Adipocyte (in vitro differentiated cells): ENCODE measurements around the gene L3MBTL4.
"Not testable (repeated sequence)": the region's sequence is repeated elsewhere in the genome, so short reads cannot be mapped to it uniquely, and the experiment has no call there.

ENCODE experiments used
- DNase-seq: peaks from one replicate; pipeline ENCODE4 v3.0.0-alpha.2; 2015; ENCODE audit warnings: low read depth
- H3K27me3 ChIP-seq: replicated peaks from 2 replicates; pipeline ENCODE4 v1.7.0; 2013; ENCODE audit warnings: mild to moderate bottlenecking, low read length, moderate library complexity; ENCODE audit not compliant: control insufficient read depth, insufficient read depth
- H3K36me3 ChIP-seq: 2 replicates; pipeline ENCODE4 v1.7.0; 2013; ENCODE audit warnings: low read length, mild to moderate bottlenecking, moderate library complexity; ENCODE audit not compliant: control insufficient read depth, insufficient read depth, severe bottlenecking
- H3K4me1 ChIP-seq: 2 replicates; pipeline ENCODE4 v1.7.0; 2013; ENCODE audit warnings: mild to moderate bottlenecking, low read length, moderate library complexity; ENCODE audit not compliant: control insufficient read depth, insufficient read depth
- H3K4me3 ChIP-seq: 2 replicates; pipeline ENCODE4 v1.7.0; 2013; ENCODE audit warnings: mild to moderate bottlenecking, low read length, moderate library complexity
- H3K9ac ChIP-seq: 2 replicates; pipeline ENCODE4 v1.7.0; 2013; ENCODE audit warnings: mild to moderate bottlenecking, low read length, moderate library complexity
- H3K9me3 ChIP-seq: 2 replicates; pipeline ENCODE4 v1.7.0; 2013; ENCODE audit warnings: mild to moderate bottlenecking, low read length, moderate library complexity; ENCODE audit not compliant: control insufficient read depth

The L3MBTL4 gene

GRCh38 chr18:6205706-6206105 is 209.0 kb downstream of the L3MBTL4 start:
- Histone ChIP-seq H3K9me3 (no peaks in the 10 kb centered on the region), H3K36me3 (no peaks in the 10 kb centered on the region), H3K9ac (no peak overlapping the region), H3K4me3 (no peak overlapping the region), H3K4me1 (no peaks in the 10 kb centered on the region), H3K27me3 (peaks cover 4% of the 10 kb centered on the region)
- DNase-seq, result no peak

GRCh38 chr18:6204476-6204875 is 210.2 kb downstream of the L3MBTL4 start:
- no peak overlapping the region for H3K4me3 ChIP-seq
- H3K4me1 ChIP-seq, result no peaks in the 10 kb centered on the region
- no peaks in the 10 kb centered on the region for H3K36me3 ChIP-seq
- no peaks in the 10 kb centered on the region for H3K9me3 ChIP-seq
- no peak overlapping the region for H3K9ac ChIP-seq
- no peak for DNase-seq
- H3K27me3 ChIP-seq, result peaks cover 4% of the 10 kb centered on the region

- Histone ChIP-seq H3K36me3 (no peaks in the 10 kb centered on the region), H3K9me3 (no peaks in the 10 kb centered on the region), H3K4me1 (no peaks in the 10 kb centered on the region), H3K27me3 (peaks cover 4% of the 10 kb centered on the region), H3K9ac (no peak overlapping the region), H3K4me3 (no peak overlapping the region)
- no peak for DNase-seq
These were observed 210.9 kb downstream of the L3MBTL4 start for GRCh38 chr18:6203791-6204190.

DNA sequence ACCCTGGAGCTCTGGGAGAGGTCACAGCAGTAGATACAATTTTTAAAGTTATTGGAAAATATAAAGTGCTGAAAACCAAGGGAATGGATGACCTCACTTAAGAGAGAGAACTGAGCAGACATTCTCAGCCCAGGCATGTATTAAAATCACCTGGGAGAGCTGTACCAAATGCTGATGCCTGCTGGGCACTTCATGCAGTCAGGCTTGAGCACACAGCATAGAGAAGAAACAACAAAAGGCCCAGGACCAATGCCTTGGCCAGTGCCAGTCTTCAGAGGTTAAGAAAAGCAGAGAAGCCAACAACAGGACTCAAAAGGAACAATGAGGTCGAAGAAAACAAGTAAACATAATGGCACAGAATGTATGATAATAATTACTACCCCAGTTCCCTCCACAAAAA is 211.8 kb downstream of the L3MBTL4 start:
- Histone ChIP-seq H3K9me3 (no peaks in the 10 kb centered on the region), H3K4me1 (no peaks in the 10 kb centered on the region), H3K9ac (no peak overlapping the region), H3K4me3 (no peak overlapping the region), H3K27me3 (peaks cover 4% of the 10 kb centered on the region), H3K36me3 (no peaks in the 10 kb centered on the region)
- DNase-seq, result no peak

GRCh38 chr18:6200204-6200774 is 214.4 kb downstream of the L3MBTL4 start:
- H3K4me1 ChIP-seq, result no peaks in the 10 kb centered on the region
- H3K9me3 ChIP-seq, result no peaks in the 10 kb centered on the region
- H3K4me3 ChIP-seq, result no peak overlapping the region
- H3K36me3 ChIP-seq, result no peaks in the 10 kb centered on the region
- no peak for DNase-seq
- H3K9ac ChIP-seq, result no peak overlapping the region
- peaks cover 4% of the 10 kb centered on the region for H3K27me3 ChIP-seq

GRCh38 chr18:6199777-6200176 is 214.9 kb downstream of the L3MBTL4 start:
- peaks cover 4% of the 10 kb centered on the region for H3K27me3 ChIP-seq
- no peak for DNase-seq
- H3K4me3 ChIP-seq, result no peak overlapping the region
- no peaks in the 10 kb centered on the region for H3K36me3 ChIP-seq
- H3K4me1 ChIP-seq, result no peaks in the 10 kb centered on the region
- no peaks in the 10 kb centered on the region for H3K9me3 ChIP-seq
- no peak overlapping the region for H3K9ac ChIP-seq

- H3K9me3 ChIP-seq, result no peaks in the 10 kb centered on the region
- H3K9ac ChIP-seq, result no peak overlapping the region
- no peak for DNase-seq
- peaks cover 4% of the 10 kb centered on the region for H3K27me3 ChIP-seq
- no peak overlapping the region for H3K4me3 ChIP-seq
- H3K4me1 ChIP-seq, result no peaks in the 10 kb centered on the region
- no peaks in the 10 kb centered on the region for H3K36me3 ChIP-seq
These were observed 216.1 kb downstream of the L3MBTL4 start for GRCh38 chr18:6198585-6198984.

GRCh38 chr18:6194640-6195039 is 220.1 kb downstream of the L3MBTL4 start:
- no peaks in the 10 kb centered on the region for H3K4me1 ChIP-seq
- H3K9me3 ChIP-seq, result peaks cover 11% of the 10 kb centered on the region
- no peak for DNase-seq
- no peaks in the 10 kb centered on the region for H3K27me3 ChIP-seq
- H3K4me3 ChIP-seq, result no peak overlapping the region
- no peak overlapping the region for H3K9ac ChIP-seq
- H3K36me3 ChIP-seq, result no peaks in the 10 kb centered on the region

- not testable (repeated sequence) for H3K4me3 ChIP-seq, H3K27me3 ChIP-seq, DNase-seq, H3K9ac ChIP-seq, H3K36me3 ChIP-seq
- Histone ChIP-seq H3K4me1 (peaks cover 21% of the 10 kb centered on the region), H3K9me3 (peaks cover 22% of the 10 kb centered on the region)
These were observed 228.9 kb downstream of the L3MBTL4 start for GRCh38 chr18:6185782-6186181.

- no peaks in the 10 kb centered on the region for H3K9me3 ChIP-seq
- H3K4me3 ChIP-seq, result no peak overlapping the region
- no peak for DNase-seq
- no peaks in the 10 kb centered on the region for H3K27me3 ChIP-seq
- H3K9ac ChIP-seq, result no peak overlapping the region
- H3K36me3 ChIP-seq, result no peaks in the 10 kb centered on the region
- H3K4me1 ChIP-seq, result no peaks in the 10 kb centered on the region
These were observed 239.5 kb downstream of the L3MBTL4 start for GRCh38 chr18:6174983-6175745.

DNA sequence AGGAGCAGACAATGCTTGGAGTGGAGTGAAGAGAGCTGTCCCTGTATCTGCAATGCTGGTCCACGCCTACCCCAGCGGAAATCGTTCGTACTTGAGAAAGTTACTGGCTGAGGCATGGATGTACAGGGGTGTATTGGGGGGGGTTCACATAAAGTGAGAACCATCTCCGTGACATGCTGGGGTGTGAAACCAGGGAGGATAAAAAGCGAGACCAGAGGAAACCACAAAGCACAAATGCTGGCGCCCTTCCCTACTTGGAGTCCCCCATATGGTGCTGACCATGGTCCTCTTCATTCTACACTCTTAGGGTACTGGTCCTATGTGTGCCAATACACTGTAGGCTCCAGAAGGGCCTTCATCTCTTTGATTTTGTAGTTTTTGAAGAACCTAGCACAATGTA is 244.1 kb downstream of the L3MBTL4 start:
- H3K4me1 ChIP-seq, result no peaks in the 10 kb centered on the region
- H3K9ac ChIP-seq, result no peak overlapping the region
- no peak for DNase-seq

DNA sequence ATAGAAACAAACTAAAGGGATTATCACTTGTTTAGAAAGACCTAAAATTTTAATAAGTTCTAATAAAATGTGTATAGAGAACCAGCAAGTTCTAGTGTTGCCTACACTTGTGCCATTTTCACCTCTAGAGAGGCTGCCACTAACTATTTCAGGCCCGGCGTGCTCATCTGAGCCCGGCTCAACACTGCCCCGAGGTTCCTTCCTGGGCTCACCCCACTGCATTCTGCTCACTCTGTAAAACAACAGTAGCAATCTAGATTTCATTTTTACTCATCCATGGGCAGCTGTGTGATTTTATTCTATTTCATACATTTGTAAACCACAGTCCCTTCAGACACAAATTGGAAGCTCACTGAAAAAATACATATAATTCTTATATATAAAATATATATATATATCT is 253.2 kb downstream of the L3MBTL4 start:
- Histone ChIP-seq H3K36me3 (no peaks in the 10 kb centered on the region), H3K9ac (no peak overlapping the region), H3K4me1 (peaks cover 6% of the 10 kb centered on the region), H3K9me3 (no peaks in the 10 kb centered on the region), H3K27me3 (no peaks in the 10 kb centered on the region), H3K4me3 (no peak overlapping the region)
- no peak for DNase-seq

More for the DNA sequence above, 244.1 kb downstream of the L3MBTL4 start:
- Histone ChIP-seq H3K36me3 (no peaks in the 10 kb centered on the region), H3K9me3 (no peaks in the 10 kb centered on the region), H3K4me3 (no peak overlapping the region), H3K27me3 (no peaks in the 10 kb centered on the region)
